Measurements from ENCODE around the gene RAB4B. TPM values are rescaled to one million over a fixed set of nuclear protein-coding genes. Genes with fewer than 3 reads are reported as not detected.
"Not testable (repeated sequence)": the region's sequence is repeated elsewhere in the genome, so short reads cannot be mapped to it uniquely, and the experiment has no call there.

The RAB4B gene
- total RNA-seq, 1 donor from 2014 or later, result 9.0 TPM

DNA sequence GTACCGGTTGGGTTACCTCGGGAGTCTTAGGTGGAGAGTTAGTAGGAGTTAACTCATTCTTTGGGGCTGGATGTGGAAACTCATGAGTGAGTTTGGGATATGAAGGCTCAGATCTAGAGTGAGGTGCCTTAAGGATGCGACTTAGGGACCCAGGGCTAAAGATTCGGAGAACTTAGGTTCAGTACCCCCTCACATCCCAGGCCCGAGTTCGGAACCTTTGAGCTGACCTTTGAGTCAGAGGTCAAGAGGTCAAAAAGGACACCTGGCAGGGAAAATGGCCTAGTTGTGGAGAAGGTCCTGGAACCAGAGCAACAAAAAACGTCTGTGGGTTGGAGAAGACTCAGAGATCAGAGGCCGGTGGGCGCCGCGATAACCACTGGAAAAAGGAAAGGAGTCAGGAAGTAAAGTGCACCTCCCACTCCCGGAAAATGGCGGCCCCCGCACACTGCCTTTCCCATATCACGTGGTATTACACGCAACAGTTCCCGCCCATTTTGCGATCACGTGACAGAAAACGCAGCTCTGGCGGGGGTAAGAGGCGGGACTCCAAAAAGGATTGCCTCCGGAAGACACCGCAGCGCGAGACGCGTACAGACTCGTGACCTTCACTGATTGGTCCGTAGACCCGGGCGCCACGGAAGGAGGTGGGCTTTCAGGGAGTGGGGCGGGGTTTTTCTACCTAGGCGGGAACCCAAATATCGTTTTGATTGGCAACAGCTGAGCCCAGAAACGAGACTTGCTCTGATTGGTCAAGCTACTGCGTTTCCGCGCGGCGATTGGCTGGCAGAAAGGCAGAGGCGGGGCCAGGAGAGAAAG, 27.8 kb upstream of the RAB4B start, which contains the start of gene ACTMAP:
ACTMAP (minus strand) TSS at position 420 of the 816 bp plus-strand sequence. CDS start 674 bp downstream, outside the sequence.
- peak; percentile 85 for ATAC-seq
- DNase-seq (ENCODE audit: low spot score), result peak; percentile 100

DNA sequence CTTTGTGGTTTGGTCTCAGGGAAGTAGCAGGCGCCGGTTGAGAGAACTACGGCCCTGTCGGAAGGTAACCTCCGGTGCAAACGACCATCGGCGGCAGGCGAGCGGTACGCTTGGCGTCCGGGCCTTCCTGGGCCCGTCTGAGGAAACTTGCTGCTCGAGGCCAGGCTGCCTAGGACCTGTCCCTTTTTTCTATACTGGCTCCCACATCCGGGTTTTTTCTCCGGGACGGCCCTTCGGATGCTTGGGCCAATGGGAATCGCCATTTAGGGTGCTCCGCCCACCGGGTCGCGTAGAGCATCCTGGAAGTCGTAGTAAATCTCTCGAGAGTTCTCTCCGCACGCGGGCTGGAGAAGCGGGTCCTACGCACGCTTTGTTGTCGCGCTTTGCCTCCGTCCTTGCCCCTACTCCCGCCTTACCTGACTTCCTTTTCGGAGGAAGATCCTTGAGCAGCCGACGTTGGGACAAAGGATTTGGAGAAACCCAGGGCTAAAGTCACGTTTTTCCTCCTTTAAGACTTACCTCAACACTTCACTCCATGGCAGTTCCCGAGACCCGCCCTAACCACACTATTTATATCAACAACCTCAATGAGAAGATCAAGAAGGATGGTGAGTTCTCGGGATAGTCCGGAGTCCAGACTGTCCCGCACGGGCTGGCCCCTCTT, 27.0 kb upstream of the RAB4B start, which contains the start of gene SNRPA:
SNRPA (plus strand) TSS at position 330 of the 664 bp plus-strand sequence; CDS start at position 536, 206 bp downstream.
- DNase-seq (ENCODE audit: low spot score) (peak; percentile 97), ATAC-seq (peak; percentile 79)

DNA sequence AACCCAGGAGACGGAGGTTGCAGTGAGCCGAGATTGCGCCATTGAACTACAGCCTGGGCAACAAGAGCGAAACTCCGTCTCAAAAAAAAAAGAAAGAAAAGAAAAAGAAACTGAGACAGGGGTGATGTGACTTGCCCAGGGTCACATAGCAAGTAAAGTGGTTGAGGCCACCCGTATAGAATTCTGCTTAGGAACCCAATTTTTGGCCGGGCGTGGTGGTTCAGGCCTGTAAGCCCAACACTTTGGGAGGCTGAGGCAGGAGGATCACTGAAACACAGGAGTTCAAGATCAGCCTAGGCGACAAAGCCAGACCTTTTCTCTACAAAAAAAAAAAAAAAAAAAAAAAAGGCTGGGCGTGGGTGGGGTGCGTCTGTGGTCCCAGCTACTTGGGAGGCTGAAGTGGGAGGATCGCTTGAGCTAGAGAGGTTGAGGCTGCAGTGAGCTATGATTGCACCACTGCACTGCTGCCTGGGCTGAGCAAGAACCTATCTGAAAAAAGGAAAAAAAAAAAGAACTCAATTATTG, 25.7 kb upstream of the RAB4B start:
- ATAC-seq (no peak), DNase-seq (ENCODE audit: low spot score) (no peak)

DNA sequence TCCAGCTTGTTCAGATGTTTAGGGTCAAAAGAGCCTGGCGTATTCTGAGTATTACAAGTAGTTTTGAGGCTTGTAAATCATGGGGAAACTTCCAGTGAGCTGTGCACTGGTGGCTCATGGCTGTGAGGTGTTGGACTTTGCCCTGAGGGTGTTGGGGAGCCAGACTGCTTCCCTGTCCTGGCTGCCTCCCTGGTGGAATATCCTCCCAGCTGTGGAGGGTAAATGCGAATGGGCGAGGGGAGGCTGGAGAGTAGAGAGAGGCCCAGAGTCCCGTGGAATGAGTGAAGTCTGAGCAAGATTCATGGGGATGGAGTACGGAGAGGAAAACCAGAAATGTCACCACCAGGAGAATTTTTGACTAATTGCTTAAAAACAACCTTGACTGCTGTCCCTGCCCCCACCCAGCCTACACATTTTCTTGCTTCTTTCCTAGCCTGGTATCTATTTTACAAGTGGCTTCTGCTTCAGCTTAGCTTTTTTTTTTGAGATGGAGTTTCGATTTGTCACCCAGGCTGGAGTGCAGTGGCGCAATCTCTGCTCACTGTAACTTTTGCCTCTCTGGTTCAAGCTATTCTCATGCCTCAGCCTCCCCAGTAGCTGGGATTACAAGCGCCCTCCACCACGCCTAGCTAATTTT, 23.3 kb upstream of the RAB4B start:
- peak; percentile 73 for DNase-seq (ENCODE audit: low spot score)
- peak; percentile 45 for ATAC-seq

DNA sequence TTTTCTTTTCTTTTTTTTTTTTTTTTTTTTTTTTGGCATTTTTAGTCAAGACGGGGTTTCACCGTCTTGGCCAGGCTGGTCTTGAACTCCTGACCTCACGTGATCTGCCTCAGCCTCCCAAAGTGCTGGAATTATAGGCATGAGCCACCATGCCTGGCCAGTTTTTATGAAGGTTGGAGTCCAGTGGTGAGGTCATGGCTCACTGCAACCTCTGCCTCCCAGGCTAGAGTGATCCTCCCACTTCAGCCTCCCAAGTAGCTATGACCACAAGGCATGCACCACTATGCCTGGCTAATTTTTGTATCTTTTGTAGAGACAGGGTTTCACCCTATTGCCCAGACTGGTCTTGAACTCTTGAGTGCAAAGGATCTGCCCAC, 22.8 kb upstream of the RAB4B start:
- no peak for DNase-seq (ENCODE audit: low spot score)
- ATAC-seq, result no peak

GRCh38 chr19:40755791-40756190, 22.3 kb upstream of the RAB4B start:
- DNase-seq (ENCODE audit: low spot score) (no peak), ATAC-seq (no peak)

DNA sequence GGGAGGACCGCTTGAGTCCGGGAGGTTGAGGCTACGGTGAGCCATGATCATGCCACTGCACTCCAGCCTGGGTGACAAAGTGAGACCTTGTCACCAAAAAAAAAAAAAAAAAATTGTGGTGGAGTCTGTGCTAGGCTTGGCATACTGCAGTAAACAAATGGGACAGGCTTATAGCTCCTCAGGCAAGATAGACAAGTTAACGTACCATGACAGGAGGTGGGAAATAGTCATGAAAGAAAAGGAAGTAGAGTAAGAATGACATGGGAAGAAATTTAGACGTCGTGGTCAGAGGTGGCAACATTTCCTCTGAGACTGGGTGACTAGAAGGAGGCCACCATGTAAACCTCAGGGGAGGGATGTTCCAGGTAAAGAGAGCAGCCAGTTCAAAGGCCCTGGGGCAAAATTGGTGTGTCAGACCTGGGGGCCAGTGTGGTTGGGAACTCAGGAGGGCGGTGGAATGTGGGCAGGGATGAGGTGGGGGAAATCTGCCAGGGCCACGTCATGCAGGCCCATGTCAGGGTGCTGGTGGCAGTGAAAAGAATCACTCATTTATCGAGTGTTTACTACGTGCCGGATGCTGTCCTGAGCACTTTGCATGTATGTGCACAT, 21.4 kb upstream of the RAB4B start:
- no peak for ATAC-seq

GRCh38 chr19:40758491-40758890, 19.6 kb upstream of the RAB4B start:
- no peak for ATAC-seq
- no peak for DNase-seq (ENCODE audit: low spot score)

More for the DNA sequence above, 21.4 kb upstream of the RAB4B start:
- no peak for DNase-seq (ENCODE audit: low spot score)

DNA sequence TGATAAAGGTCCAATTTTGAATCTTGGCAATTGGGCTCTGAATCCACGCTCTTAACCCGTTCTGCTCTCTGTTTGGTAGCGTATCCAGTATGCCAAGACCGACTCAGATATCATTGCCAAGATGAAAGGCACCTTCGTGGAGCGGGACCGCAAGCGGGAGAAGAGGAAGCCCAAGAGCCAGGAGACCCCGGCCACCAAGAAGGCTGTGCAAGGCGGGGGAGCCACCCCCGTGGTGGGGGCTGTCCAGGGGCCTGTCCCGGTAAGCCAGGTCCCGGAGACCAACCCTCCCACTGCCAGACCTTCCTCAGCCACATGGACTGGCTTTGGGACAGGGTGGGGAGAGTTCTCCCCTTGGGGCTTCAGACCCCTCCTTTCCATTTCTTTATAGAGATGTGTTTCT, 18.7 kb upstream of the RAB4B start:
- ATAC-seq (no peak), DNase-seq (ENCODE audit: low spot score) (no peak)

DNA sequence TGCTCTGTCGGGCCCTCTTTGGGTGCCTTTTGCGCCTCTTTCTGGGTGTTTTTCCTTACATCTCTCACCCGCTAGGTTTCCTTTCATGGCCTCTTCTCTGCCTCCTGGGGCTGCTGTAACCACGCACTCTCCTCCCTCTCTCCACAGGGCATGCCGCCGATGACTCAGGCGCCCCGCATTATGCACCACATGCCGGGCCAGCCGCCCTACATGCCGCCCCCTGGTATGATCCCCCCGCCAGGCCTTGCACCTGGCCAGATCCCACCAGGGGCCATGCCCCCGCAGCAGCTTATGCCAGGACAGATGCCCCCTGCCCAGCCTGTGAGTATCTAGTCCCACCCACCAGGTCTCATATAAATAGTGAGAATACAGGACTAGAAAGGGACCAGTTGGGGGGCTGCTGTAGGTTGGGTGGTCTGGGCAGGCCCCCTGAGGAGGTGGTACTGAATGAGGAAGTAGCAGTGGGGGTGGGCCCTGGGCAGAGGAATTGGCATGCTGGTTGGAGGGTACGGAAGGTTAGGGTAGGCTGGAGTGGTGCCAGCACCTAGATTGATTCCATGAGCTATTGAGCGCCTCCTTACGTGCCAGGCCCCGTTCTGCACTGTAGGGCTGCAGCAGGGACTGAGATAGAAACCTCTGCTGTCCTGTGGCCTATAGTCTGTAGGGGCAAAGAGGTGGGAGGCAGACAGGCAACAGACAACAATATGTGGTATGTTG, 15.1 kb upstream of the RAB4B start:
- DNase-seq (ENCODE audit: low spot score), result no peak
- ATAC-seq, result no peak

- DNase-seq (ENCODE audit: low spot score), result no peak
- ATAC-seq, result no peak
Observed at GRCh38 chr19:40763526-40763925, 14.5 kb upstream of the RAB4B start.

GRCh38 chr19:40763963-40764362, 14.1 kb upstream of the RAB4B start:
- DNase-seq (ENCODE audit: low spot score) (no peak), ATAC-seq (no peak)

GRCh38 chr19:40766385-40766784, 11.7 kb upstream of the RAB4B start:
- DNase-seq (ENCODE audit: low spot score); ATAC-seq: not testable (repeated sequence)

DNA sequence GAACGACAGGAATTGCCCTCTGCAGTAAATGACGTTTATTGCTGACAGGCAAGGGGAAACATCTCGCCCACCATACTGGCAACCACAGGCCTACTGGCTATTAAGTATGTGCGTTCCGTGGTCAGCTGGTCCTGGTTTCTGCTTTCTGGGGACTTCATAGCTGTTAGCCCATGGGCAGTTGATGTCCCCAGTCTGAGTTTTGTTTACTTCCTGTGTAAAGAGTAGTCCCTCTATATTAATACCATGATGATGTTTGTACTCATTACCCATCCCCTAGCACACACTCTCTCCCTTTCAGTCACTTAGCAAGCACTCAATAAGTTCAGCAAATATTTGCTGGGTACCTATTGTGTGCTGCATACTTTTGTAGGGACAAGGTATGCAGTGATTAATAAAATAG, 9.2 kb upstream of the RAB4B start:
- ATAC-seq (no peak), DNase-seq (ENCODE audit: low spot score) (no peak)

- DNase-seq (ENCODE audit: low spot score), result not testable (repeated sequence)
- ATAC-seq, result peak; percentile 15
Observed at GRCh38 chr19:40771101-40771862, 6.8 kb upstream of the RAB4B start.

GRCh38 chr19:40774916-40775631, 3.0 kb upstream of the RAB4B start, which contains the start of gene MIA:
Gene MIA (plus strand): TSS chr19:40775521. CDS start chr19:40775543, 22 bp downstream.
- DNase-seq (ENCODE audit: low spot score), result no peak
- ATAC-seq, result no peak

- ATAC-seq (no peak), DNase-seq (ENCODE audit: low spot score) (no peak)
Observed at GRCh38 chr19:40775632-40776022, 2.4 kb upstream of the RAB4B start.

DNA sequence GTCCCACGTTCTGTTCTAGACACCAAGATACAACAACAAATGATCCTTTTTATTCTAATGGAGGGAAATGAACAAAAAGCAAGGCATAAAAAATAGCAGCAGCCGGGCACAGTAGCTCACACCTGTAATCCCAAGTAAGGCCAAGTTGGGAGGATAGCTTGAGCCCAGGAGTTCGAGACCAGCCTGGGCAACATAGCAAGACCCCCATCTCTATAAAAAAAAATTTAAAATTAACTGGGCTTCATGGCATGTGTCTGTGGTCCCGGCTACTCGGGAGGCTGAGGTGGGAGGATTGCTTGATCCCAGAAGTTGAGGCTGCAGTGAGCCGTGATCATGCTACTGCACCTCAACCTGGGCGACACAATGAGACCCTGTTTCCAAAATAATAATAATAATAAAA, 1.7 kb upstream of the RAB4B start:
- DNase-seq (ENCODE audit: low spot score) (no peak), ATAC-seq (no peak)
